COLO668 (cell line): ENCODE data around the gene WDR38.
A peak's percentile ranks its signal among the peaks of the same experiment; 100 is the strongest.

Experiments
- DNase-seq: peaks from one replicate; lab custom pipeline; 2025; ENCODE audit not compliant: unreplicated experiment; lab: John Stamatoyannopoulos, UW

Gene WDR38, protein sequence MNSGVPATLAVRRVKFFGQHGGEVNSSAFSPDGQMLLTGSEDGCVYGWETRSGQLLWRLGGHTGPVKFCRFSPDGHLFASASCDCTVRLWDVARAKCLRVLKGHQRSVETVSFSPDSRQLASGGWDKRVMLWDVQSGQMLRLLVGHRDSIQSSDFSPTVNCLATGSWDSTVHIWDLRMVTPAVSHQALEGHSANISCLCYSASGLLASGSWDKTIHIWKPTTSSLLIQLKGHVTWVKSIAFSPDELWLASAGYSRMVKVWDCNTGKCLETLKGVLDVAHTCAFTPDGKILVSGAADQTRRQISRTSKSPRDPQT

DNA sequence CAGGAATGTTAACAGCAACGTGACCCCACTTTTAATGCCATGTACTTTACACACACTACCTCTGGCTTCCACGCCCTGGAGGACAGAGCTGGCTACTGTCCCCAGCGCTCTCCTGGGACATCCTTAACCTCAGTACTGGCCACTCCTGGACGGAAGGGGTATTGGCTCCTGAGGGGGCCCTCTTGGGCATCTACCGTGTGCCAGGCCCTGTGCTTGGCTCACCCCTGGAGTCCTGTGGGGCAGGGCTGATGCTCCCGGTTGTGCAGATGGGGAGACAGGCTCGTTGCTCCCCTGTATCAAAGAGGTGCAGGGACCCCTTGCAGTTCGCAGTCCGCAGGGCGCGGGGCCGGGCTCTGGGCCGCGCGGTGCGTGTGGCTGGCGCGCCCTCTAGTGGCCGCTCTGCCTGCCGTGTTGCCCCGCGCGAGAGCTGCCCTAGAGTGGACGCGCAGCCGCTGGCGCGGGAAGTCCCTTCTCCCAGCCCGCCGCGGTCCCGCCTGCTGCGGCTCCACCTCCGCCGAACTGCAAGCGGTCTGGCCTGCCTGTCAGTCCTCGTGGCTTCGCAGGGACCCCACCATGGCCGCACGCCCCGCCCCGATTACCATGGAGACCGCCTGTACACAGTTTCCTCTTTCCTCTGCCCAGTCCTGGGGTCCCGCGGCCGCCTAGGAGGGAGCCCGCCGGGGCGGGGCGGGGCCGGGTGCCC, at the start of gene WDR38:
TSS of gene WDR38 (plus strand) at position 632 of the 703 bp plus-strand sequence. CDS start 72 bp downstream, outside the sequence.
- DNase-seq: peak; percentile 82

GRCh38 chr9:124803911-124804310, 49.3 kb upstream of the WDR38 start:
- DNase-seq: no peak

DNA sequence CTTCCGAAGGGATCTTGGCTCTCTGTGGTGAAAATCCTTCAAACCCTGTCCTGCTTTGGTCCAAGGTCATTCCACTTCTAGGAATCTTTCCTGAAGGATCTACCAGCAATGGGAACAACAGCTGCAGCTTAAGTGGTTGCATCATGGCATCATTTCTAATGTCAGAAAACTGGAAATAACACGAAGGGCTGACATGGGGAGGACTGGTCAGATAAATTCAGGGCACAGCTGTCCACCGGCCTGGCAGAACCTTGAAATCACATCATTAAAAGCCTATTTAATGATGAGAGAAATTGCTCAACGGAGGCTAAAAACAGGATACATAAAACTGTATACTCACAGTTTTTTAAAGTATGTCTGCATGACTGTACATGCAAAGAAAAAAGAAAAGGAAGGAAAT, 48.1 kb upstream of the WDR38 start:
- DNase-seq: no peak

DNA sequence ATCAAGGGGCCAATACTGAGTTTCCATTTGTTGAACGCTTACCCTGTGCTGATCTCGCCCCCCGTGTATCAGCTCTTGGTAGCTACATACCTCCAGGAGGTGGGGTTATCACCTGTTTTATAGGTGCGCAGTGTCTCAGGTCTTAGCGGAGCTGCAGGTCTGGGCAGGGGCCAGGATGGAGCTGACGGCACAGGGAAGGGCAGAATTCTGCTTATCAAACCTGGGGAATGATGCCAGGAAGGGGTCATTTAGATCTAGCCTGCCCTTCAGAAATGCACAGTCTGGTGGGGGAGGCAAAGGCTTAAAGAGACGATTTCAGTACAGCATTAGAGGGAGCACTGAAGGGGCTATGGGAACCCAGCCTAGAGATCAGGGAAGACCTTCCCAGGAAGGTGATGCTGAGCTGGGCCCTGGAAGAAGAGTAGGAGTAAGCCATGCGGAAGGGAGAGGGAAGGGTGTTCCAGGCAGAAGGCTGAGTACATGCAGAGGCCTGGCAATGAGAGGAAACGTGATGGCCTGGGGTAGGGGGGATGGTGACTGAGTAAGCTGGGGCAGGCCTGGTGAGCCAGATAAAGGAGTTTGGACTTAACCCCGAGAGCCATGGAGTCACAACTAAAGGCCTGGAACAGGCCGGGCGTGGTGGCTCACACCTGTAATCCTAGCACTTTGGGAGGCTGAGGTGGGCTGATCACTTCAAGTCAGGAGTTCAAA, 44.9 kb upstream of the WDR38 start:
- no peak for DNase-seq

DNA sequence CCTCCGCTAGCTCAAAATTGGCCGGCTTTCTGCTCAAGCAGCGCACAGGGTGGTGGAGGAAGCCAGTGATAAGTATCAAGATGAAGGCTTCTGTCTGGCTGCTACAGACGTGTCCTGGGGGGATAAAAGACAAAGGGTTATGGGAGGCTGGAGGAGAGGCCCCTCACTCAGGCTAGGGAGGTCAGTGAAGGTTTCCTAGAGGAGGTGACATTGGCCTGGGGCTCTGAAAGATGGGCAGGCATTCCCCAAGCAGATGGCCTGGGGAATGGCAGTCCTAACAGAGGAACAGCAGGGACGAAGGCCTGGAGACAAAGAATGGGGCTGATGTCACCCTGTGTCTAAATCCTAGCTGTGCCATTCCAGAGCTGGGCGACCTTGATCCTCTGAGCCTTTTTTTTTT, 44.0 kb upstream of the WDR38 start:
- DNase-seq: no peak

- DNase-seq: no peak
These were observed 43.3 kb upstream of the WDR38 start for GRCh38 chr9:124809741-124810500.

DNA sequence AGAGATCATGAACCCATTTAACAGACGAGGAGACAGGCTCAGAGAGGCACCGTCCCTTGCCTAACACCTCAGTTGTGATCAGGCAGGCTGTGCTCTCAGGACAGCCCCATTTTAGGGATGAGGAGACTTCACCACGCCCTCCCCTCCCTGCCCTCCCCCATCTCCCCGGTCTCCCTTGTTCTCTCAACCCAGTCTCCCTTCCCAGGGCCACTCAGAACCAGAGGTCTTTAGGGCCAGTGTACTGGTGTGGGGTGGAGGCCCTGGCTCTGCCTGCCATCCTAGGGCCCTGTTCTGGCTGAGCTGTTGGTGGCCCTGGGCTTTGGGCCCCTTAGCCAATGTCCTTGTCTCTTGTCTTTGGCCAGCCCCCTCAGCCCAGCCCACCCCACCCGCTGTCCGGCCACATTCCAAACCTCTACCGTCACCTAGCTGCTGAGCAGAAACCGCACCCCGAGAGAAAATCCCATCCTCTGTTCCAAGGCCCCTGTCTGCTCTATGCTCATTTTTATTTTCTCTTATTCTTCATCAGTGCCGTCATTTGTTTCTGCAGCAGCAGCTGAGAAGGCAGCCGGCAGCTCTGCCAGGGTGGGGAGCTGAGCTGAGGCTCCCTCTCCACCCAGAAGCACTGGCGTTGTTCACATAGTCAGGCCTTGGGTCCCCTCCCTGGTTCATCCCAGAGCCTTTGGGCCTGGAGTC, 42.5 kb upstream of the WDR38 start:
- DNase-seq: no peak

DNA sequence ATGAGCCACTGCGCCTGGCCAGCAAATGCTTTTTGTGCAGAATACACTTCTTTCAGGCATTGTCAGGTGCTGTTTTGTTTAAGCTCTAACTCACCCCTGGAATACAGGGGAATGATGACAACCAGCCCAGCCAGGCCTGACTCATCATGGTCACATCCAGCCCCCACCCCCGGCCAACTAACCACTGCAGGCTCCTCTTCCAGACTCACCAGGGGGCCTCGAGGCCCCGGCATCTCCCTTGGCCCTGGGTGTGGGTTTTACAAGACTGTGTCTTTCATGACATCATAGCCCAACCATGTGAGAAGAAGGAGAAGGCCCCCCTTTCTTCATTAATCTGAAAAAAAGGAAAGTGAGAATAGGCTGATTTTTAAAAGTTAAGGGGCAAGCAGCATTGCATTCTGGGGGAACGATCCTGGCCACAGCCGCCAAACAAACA, 40.8 kb upstream of the WDR38 start:
- DNase-seq: no peak

DNA sequence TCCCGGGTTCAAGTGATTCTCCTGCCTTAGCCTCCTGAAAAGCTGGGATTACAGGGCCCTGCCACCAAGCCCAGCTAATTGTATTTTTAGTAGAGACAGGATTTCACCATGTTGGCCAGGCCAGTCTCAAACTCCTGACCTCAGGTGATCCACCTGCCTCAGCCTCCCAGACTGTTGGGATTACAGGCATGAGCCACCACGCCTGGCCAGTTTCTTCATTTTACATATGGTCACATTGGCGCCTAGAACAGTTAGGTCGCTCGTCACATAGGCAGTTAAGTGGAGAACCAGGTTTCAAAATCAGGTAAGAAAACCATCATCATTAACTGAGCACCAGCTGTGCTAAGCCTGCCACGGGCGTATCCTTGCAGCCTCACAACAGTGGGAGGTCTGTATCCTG, 40.2 kb upstream of the WDR38 start:
- no peak for DNase-seq

- no peak for DNase-seq
These were observed 39.6 kb upstream of the WDR38 start for GRCh38 chr9:124813501-124814163.

- no peak for DNase-seq
These were observed 39.1 kb upstream of the WDR38 start for GRCh38 chr9:124814164-124814535.

- no peak for DNase-seq
These were observed 37.7 kb upstream of the WDR38 start for GRCh38 chr9:124815601-124816000.

GRCh38 chr9:124818431-124819281, 34.6 kb upstream of the WDR38 start:
- DNase-seq: peak; percentile 25

GRCh38 chr9:124820698-124821623, 32.3 kb upstream of the WDR38 start:
- no peak for DNase-seq

GRCh38 chr9:124828489-124829333, 24.5 kb upstream of the WDR38 start:
- no peak for DNase-seq

DNA sequence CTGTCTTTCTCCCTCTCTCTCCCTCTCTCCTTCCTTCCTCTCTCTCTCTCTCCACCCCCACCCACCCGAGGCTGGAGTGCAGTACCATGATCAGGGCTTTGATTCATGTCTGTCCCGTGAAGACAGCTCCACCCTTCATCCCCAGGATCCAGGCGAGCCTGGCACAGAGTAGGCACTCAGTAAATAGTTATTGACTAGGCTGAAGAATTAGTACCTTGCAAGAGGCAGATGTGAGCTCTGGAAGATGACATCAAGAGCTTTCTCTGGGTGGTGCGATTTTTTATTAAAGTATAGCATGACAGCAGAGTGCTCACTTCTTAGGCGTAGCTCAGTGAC, 24.0 kb upstream of the WDR38 start:
- no peak for DNase-seq

- no peak for DNase-seq
These were observed 22.7 kb upstream of the WDR38 start for GRCh38 chr9:124830593-124830992.
